GM12892 (cell line): Measurements from ENCODE around the gene DIPK1C.

Experiments
- POLR2A ChIP-seq: IDR thresholded peaks from 2 replicates; pipeline ENCODE4 v1.6.1; 2011; ENCODE audit warnings: low read depth, low read length, control low read depth
- POLR2AphosphoS5 ChIP-seq: IDR thresholded peaks from 2 replicates; pipeline ENCODE4 v1.6.1; 2011; ENCODE audit warnings: low read depth, low read length, control low read depth
- TAF1 ChIP-seq: IDR thresholded peaks from 2 replicates; pipeline ENCODE4 v1.6.1; 2011; ENCODE audit warnings: low read depth, mild to moderate bottlenecking, control low read depth, low read length, borderline replicate concordance

GRCh38 chr18:74451148-74451547, 6.0 kb downstream of the DIPK1C start:
- TF ChIP-seq POLR2A (no peak), POLR2AphosphoS5 (no peak), TAF1 (no peak)
